ENCODE measurements around the gene AP5B1.
"Not testable (repeated sequence)": the region's sequence is repeated elsewhere in the genome, so short reads cannot be mapped to it uniquely, and the experiment has no call there.

The AP5B1 gene

GRCh38 chr11:65771589-65772112 is 9.1 kb downstream of the AP5B1 start:
- H3K4me3 ChIP-seq (ENCODE audit: low read depth, low read length) = no peak overlapping the region
- TF ChIP-seq, protein P1, sequence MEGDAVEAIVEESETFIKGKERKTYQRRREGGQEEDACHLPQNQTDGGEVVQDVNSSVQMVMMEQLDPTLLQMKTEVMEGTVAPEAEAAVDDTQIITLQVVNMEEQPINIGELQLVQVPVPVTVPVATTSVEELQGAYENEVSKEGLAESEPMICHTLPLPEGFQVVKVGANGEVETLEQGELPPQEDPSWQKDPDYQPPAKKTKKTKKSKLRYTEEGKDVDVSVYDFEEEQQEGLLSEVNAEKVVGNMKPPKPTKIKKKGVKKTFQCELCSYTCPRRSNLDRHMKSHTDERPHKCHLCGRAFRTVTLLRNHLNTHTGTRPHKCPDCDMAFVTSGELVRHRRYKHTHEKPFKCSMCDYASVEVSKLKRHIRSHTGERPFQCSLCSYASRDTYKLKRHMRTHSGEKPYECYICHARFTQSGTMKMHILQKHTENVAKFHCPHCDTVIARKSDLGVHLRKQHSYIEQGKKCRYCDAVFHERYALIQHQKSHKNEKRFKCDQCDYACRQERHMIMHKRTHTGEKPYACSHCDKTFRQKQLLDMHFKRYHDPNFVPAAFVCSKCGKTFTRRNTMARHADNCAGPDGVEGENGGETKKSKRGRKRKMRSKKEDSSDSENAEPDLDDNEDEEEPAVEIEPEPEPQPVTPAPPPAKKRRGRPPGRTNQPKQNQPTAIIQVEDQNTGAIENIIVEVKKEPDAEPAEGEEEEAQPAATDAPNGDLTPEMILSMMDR (IDR thresholded peaks at IDR 0.05; ENCODE audit: borderline replicate concordance, insufficient read depth, low read depth, low read length) = no peak

GRCh38 chr11:65770951-65771567 is 9.7 kb downstream of the AP5B1 start:
- TF ChIP-seq, protein P1 (IDR thresholded peaks at IDR 0.05; ENCODE audit: borderline replicate concordance, insufficient read depth, low read depth, low read length) = no peak
- H3K4me3 ChIP-seq (ENCODE audit: low read depth, low read length) = no peak overlapping the region

GRCh38 chr11:65767806-65768205 is 13.0 kb downstream of the AP5B1 start:
- H3K4me3 ChIP-seq (ENCODE audit: low read depth, low read length) = not testable (repeated sequence)

DNA sequence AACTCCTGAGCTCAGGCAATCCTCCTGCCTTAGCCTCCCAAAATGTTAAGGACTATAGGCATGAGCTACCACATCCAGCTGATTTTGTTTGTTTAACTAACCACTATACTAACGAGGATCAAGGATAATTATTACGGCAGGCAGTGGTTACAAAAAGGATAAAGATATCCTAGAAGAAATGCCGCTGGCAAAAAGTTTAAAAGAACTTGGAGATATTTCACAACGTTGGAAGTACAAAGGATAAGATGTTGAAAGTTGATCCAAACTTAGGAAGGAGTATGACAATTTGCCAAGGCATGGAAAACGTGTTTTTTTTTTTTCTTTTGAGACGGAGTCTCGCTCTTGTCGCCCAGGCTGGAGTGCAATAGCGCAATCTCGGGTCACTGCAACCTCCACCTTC is 13.4 kb downstream of the AP5B1 start:
- TF ChIP-seq, protein P1 (IDR thresholded peaks at IDR 0.05; ENCODE audit: borderline replicate concordance, insufficient read depth, low read depth, low read length) = no peak
- H3K4me3 ChIP-seq (ENCODE audit: low read depth, low read length) = no peak overlapping the region

DNA sequence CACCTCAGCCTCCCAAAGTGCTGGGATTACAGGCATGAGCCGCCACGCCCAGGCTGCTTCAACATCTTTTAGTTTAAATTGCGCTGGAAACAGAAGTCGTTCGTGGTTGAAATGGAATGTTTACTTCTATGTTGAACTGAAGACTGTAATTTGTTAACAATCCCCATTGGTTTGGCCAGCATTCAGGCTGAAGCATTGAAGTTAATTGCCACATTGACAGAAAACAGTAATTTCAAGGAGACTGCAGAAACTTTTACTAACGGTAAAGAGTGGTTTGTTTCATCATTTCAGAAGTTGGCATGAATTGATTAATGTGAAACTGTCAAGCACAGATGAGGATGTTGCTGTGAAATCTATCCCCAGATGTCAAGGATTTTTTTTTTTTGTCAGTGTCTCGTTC is 14.2 kb downstream of the AP5B1 start:
- no peak overlapping the region for H3K4me3 ChIP-seq (ENCODE audit: low read depth, low read length)
- TF ChIP-seq, protein P1 (IDR thresholded peaks at IDR 0.05; ENCODE audit: borderline replicate concordance, insufficient read depth, low read depth, low read length) = no peak

DNA sequence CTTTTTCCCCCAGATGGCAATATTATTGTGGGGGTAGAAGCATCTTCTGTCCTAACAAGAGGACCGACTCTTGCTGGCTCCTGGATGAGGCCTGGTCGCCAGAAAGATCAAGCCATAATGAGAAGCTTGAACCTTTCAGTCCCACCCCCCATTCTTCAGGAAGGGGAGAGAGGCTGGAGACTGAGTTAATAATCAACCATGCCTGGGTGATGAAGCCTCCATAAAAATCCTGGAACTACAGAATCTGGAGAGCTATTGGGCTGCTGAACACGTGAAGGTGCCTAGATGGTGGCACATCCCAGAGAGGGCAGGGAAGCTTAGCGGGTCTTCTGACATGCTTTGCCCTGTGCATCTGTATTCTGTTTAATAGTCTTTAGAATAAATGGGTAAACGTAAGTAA is 16.3 kb downstream of the AP5B1 start:
- TF ChIP-seq, protein P1 (IDR thresholded peaks at IDR 0.05; ENCODE audit: borderline replicate concordance, insufficient read depth, low read depth, low read length) = no peak
- H3K4me3 ChIP-seq (ENCODE audit: low read depth, low read length) = no peak overlapping the region

DNA sequence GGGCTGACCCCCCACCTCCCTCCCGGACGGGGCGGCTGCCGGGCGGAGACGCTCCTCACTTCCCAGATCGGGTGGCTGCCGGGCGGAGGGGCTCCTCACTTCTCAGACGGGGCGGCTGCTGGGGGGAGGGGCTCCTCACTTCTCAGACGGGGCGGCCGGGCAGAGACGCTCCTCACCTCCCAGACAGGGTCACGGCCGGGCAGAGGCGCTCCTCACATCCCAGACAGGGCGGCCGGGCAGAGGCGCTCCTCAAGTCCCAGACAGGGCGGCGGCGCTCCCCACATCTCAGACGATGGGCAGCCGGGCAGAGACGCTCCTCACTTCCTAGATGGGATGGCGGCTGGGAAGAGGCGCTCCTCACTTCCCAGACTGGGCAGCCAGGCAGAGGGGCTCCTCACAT is 18.0 kb downstream of the AP5B1 start:
- not testable (repeated sequence) for H3K4me3 ChIP-seq (ENCODE audit: low read depth, low read length)

DNA sequence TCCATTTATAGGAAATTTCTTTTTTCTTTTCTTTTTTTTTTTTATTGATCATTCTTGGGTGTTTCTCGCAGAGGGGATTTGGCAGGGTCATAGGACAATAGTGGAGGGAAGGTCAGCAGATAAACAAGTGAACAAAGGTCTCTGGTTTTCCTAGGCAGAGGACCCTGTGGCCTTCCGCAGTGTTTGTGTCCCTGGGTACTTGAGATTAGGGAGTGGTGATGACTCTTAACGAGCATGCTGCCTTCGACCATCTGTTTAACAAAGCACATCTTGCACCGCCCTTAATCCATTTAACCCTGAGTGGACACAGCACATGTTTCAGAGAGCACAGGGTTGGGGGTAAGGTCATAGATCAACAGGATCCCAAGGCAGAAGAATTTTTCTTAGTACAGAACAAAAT is 18.6 kb downstream of the AP5B1 start:
- not testable (repeated sequence) for H3K4me3 ChIP-seq (ENCODE audit: low read depth, low read length)

GRCh38 chr11:65745049-65745448 is 35.7 kb downstream of the AP5B1 start:
- no peak overlapping the region for H3K4me3 ChIP-seq (ENCODE audit: low read depth, low read length)
- TF ChIP-seq, protein P1 (IDR thresholded peaks at IDR 0.05; ENCODE audit: borderline replicate concordance, insufficient read depth, low read depth, low read length) = no peak
